Kidney (tissue), 14 donors: Measurements from ENCODE around the gene CALCA. TPM values are rescaled to one million over a fixed set of nuclear protein-coding genes. Genes with fewer than 3 reads are reported as not detected.
"Not testable (repeated sequence)": the region's sequence is repeated elsewhere in the genome, so short reads cannot be mapped to it uniquely, and the experiment has no call there.

Source experiments
- DNase-seq, 5 donors: peaks; one replicate each; pipeline ENCODE4 v3.0.0-alpha.2; 2013 to 2020
- FAIRE-seq: peaks from 2 replicates; lab custom pipeline; 2012; peaks lifted over from hg19 to GRCh38; lab: Jason Lieb, UNC
- H3K27ac ChIP-seq, 2 donors: one replicate each; pipeline ENCODE4 v1.7.0; 2013; ENCODE audit warnings: low read depth in 2 of 2, low read length in 2 of 2, inconsistent platforms in 1 of 2
- H3K27me3 ChIP-seq: one replicate; pipeline ENCODE4 v1.7.1; 2013; ENCODE audit warnings: low read length, inconsistent platforms; ENCODE audit not compliant: control insufficient read depth, insufficient read depth
- H3K36me3 ChIP-seq, 3 donors: one replicate each; pipeline versions ENCODE4 v1.7.0 to v1.7.1; 2013; ENCODE audit warnings: low read length in 3 of 3, control low read depth in 1 of 3, inconsistent platforms in 1 of 3; ENCODE audit not compliant: insufficient read depth in 3 of 3, control insufficient read depth in 2 of 3
- H3K4me1 ChIP-seq, 3 donors: one replicate each; pipeline versions ENCODE4 v1.7.0 to v1.7.1; 2013; ENCODE audit warnings: low read length in 3 of 3, inconsistent platforms in 1 of 3, low read depth in 1 of 3; ENCODE audit not compliant: control insufficient read depth in 2 of 3, insufficient read depth in 2 of 3
- H3K4me3 ChIP-seq, 3 donors: one replicate each; pipeline versions ENCODE4 v1.7.0 to v1.8.1; 2013; ENCODE audit warnings: low read length in 3 of 3, control low read depth in 1 of 3, inconsistent platforms in 1 of 3
- H3K9ac ChIP-seq, 3 donors: one replicate each; pipeline versions ENCODE4 v1.7.0 to v1.7.1; 2013; ENCODE audit warnings: low read length in 3 of 3, control low read depth in 1 of 3, inconsistent platforms in 1 of 3
- H3K9me3 ChIP-seq, 3 donors: one replicate each; pipeline versions ENCODE4 v1.7.0 to v1.7.1; 2013; ENCODE audit warnings: low read length in 3 of 3, control low read depth in 1 of 3, inconsistent platforms in 1 of 3; ENCODE audit not compliant: control insufficient read depth in 2 of 3, insufficient read depth in 1 of 3
- intact Hi-C: fragments of 100-400 bp; cut with DNase I; formaldehyde crosslinking; loops from one replicate; pipeline ENCODE4 v1.11.1; 2022
- polyA plus RNA-seq: library from polyadenylated mRNA; stranded (reverse); fragments of 350-450 nt; fragmentation: Illumina TruSeq; extraction: RNeasy Lipid Tissue Mini Kit (QIAGEN cat#74804); gene quantifications from one replicate; pipeline ENCODE4 v1.2.3, GENCODE V29; 2014; ENCODE audit warnings: low read depth, low replicate concordance; ENCODE audit not compliant: insufficient read depth
- total RNA-seq: library from RNA; stranded (reverse); fragmentation: NEBNext Ultra II Directional; extraction: Animal tissue kit (Norgen Biotek cat#: 25700); gene quantifications from one replicate; pipeline ENCODE4 v1.2.1, GENCODE V29; 2021
- TF ChIP-seq, protein P1 (sequence below): IDR thresholded peaks from 3 replicates; pipeline ENCODE4 v1.5.1; 2012; ENCODE audit warnings: mild to moderate bottlenecking, moderate library complexity, borderline replicate concordance; ENCODE audit not compliant: insufficient read depth; ENCODE audit errors: extremely low read depth
- donor health status: control.
- donor health status: control.
- donor health status: control.
- donor health status: control.
- donor health status: control.
- donor health status: DM: yes; HTN: yes; CAD: no.
- donor health status: Normal renal cell carcinoma (clear cell type).

The CALCA gene
- total and polyA plus RNA-seq, 2 donors from 2014 or later = 29.8 TPM; not detected in 1

- Histone ChIP-seq H3K9me3 (peaks cover 0 to 11% (median 0%) of the 10 kb centered on the region in 3 donors), H3K4me1 (no peaks in the 10 kb centered on the region), H3K27me3 (no peaks in the 10 kb centered on the region), H3K36me3 (no peaks in the 10 kb centered on the region), H3K4me3 (no peak overlapping the region), H3K9ac (no peak overlapping the region), H3K27ac (no peak overlapping the region)
- TF ChIP-seq, protein P1, sequence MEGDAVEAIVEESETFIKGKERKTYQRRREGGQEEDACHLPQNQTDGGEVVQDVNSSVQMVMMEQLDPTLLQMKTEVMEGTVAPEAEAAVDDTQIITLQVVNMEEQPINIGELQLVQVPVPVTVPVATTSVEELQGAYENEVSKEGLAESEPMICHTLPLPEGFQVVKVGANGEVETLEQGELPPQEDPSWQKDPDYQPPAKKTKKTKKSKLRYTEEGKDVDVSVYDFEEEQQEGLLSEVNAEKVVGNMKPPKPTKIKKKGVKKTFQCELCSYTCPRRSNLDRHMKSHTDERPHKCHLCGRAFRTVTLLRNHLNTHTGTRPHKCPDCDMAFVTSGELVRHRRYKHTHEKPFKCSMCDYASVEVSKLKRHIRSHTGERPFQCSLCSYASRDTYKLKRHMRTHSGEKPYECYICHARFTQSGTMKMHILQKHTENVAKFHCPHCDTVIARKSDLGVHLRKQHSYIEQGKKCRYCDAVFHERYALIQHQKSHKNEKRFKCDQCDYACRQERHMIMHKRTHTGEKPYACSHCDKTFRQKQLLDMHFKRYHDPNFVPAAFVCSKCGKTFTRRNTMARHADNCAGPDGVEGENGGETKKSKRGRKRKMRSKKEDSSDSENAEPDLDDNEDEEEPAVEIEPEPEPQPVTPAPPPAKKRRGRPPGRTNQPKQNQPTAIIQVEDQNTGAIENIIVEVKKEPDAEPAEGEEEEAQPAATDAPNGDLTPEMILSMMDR = no peak
- intact Hi-C loops = loop anchor here (5.0 kb wide), 1 partner anchor 59 kb away; no protein-coding TSS in a partner anchor
- no peak for DNase-seq
- no peak for FAIRE-seq
Observed at GRCh38 chr11:15010865-15011264, 38.7 kb upstream of the CALCA start.

DNA sequence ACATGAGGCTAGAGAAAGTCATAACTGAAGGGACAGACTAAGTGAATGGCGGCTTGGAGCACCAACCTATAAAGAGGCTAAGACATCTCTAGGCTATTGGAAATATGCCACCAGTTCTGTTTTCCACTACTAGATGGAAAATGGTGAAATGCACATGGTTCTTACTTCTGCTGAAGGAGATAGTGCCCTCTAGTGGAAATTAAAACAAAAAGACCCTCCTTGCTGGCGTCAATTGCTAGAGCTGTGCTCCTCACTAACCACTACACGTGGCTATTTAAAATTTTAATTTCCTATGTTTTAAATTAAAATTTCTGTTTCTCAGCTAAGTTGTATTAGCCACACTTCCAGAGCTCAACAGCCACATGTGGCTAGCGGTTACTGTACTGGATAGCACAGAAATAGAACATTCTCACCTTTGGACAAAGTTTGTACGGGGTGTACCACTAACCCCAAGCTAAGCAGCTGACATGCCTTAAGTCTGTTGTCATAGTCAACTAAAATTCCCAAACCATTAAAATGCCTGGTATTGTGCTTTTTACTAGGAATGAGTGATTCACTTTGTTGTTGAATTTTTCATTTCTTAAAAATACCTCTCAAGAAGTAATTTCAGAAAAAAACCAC, 34.1 kb upstream of the CALCA start:
- Histone ChIP-seq H3K9me3 (no peaks in the 10 kb centered on the region), H3K9ac (no peak overlapping the region), H3K36me3 (no peaks in the 10 kb centered on the region), H3K4me3 (no peak overlapping the region), H3K27me3 (no peaks in the 10 kb centered on the region), H3K4me1 (no peaks in the 10 kb centered on the region), H3K27ac (no peak overlapping the region)
- intact Hi-C loops = no loop called here
- TF ChIP-seq, protein P1 = no peak
- DNase-seq (peak in 2 of 5 donors; percentile 10 to 18), FAIRE-seq (no peak)

GRCh38 chr11:14988133-14988532, 16.0 kb upstream of the CALCA start:
- H3K9ac ChIP-seq, H3K27me3 ChIP-seq, H3K9me3 ChIP-seq, intact Hi-C loops, H3K4me1 ChIP-seq, H3K27ac ChIP-seq, H3K36me3 ChIP-seq, DNase-seq, H3K4me3 ChIP-seq, FAIRE-seq: not testable (repeated sequence)

- no peaks in the 10 kb centered on the region for H3K4me1 ChIP-seq
- no peaks in the 10 kb centered on the region for H3K36me3 ChIP-seq
- no peaks in the 10 kb centered on the region for H3K9me3 ChIP-seq
- no peak for DNase-seq
- no peak overlapping the region for H3K9ac ChIP-seq
- H3K27me3 ChIP-seq = peaks cover 6% of the 10 kb centered on the region
- FAIRE-seq = no peak
- no peak overlapping the region for H3K4me3 ChIP-seq
- TF ChIP-seq, protein P1 = no peak
- H3K27ac ChIP-seq = no peak overlapping the region
- intact Hi-C loops = no loop called here
Observed at GRCh38 chr11:14981507-14981906, 9.4 kb upstream of the CALCA start.
